ENCODE measurements around the gene PRAMEF33.
"Not testable (repeated sequence)": the region's sequence is repeated elsewhere in the genome, so short reads cannot be mapped to it uniquely, and the experiment has no call there.

Gene PRAMEF33

GRCh38 chr1:13303239-13303638, at the start of gene PRAMEF33:
Gene PRAMEF33 (plus strand): TSS chr1:13303539. CDS start chr1:13305955, 2,416 bp downstream.
- not testable (repeated sequence) for DNase-seq

- not testable (repeated sequence) for DNase-seq
Measured at GRCh38 chr1:13253898-13254297, 49.4 kb upstream of the PRAMEF33 start, which contains the start of gene PRAMEF5. Gene PRAMEF5 (plus strand): TSS chr1:13254198. CDS start chr1:13259269, 5,071 bp downstream.

- DNase-seq = not testable (repeated sequence)
Measured at GRCh38 chr1:13265124-13265523, 38.2 kb upstream of the PRAMEF33 start.

GRCh38 chr1:13277016-13277415, 26.3 kb upstream of the PRAMEF33 start:
- not testable (repeated sequence) for DNase-seq

GRCh38 chr1:13279617-13280016, 23.7 kb upstream of the PRAMEF33 start:
- not testable (repeated sequence) for DNase-seq

- not testable (repeated sequence) for DNase-seq
Measured at GRCh38 chr1:13285037-13285436, 18.3 kb upstream of the PRAMEF33 start, which contains the start of gene PRAMEF8. Gene PRAMEF8 (minus strand): TSS chr1:13285137. CDS start chr1:13284091, 1,046 bp downstream.

GRCh38 chr1:13289030-13289429, 14.3 kb upstream of the PRAMEF33 start:
- DNase-seq = not testable (repeated sequence)

GRCh38 chr1:13297216-13297931, 6.0 kb upstream of the PRAMEF33 start:
- not testable (repeated sequence) for DNase-seq

- DNase-seq = not testable (repeated sequence)
Measured at GRCh38 chr1:13298699-13299098, 4.6 kb upstream of the PRAMEF33 start.

GRCh38 chr1:13302197-13302596, 1.1 kb upstream of the PRAMEF33 start:
- not testable (repeated sequence) for DNase-seq

GRCh38 chr1:13315281-13315680, 11.9 kb downstream of the PRAMEF33 start, which contains the start of gene PRAMEF15:
Gene PRAMEF15 (plus strand): TSS chr1:13315581. CDS start chr1:13318408, 2,827 bp downstream.
- DNase-seq = not testable (repeated sequence)

GRCh38 chr1:13342496-13342895, 39.2 kb downstream of the PRAMEF33 start:
- DNase-seq = not testable (repeated sequence)

- not testable (repeated sequence) for DNase-seq
Measured at GRCh38 chr1:13347034-13347433, 43.7 kb downstream of the PRAMEF33 start, which contains the start of gene PRAMEF14. Gene PRAMEF14 (minus strand): TSS chr1:13347134. CDS start chr1:13345314, 1,820 bp downstream.

- DNase-seq = not testable (repeated sequence)
Measured at GRCh38 chr1:13353476-13353875, 50.1 kb downstream of the PRAMEF33 start.

- DNase-seq = not testable (repeated sequence)
Measured at GRCh38 chr1:13354475-13354874, 51.1 kb downstream of the PRAMEF33 start.

- DNase-seq = peak; percentile 15
Measured at GRCh38 chr1:13356774-13357173, 53.4 kb downstream of the PRAMEF33 start.
